ENCODE measurements around the gene MED25.

MED25 gene

GRCh38 chr19:49817964-49818648 lies at the start of gene MED25:
Gene MED25, plus strand, starts transcription at chr19:49818289. Its CDS starts 53 bp downstream, at chr19:49818342.
- DNase-seq (ENCODE audit: low read depth in 3 of 3, low spot score in 1 of 3) = peak; percentile 65 to 79 (median 73)

GRCh38 chr19:49770529-49770928 lies 47.6 kb upstream of the MED25 start:
- DNase-seq (ENCODE audit: low read depth in 3 of 3, low spot score in 1 of 3) = no peak

- DNase-seq (ENCODE audit: low read depth in 3 of 3, low spot score in 1 of 3) = no peak
Observed at GRCh38 chr19:49771674-49772139, 46.4 kb upstream of the MED25 start.

- DNase-seq (ENCODE audit: low read depth in 3 of 3, low spot score in 1 of 3) = no peak
Observed at GRCh38 chr19:49772850-49773432, 45.1 kb upstream of the MED25 start.

GRCh38 chr19:49773663-49774350 lies 44.3 kb upstream of the MED25 start:
- DNase-seq (ENCODE audit: low read depth in 3 of 3, low spot score in 1 of 3) = no peak

GRCh38 chr19:49774969-49775368 lies 43.1 kb upstream of the MED25 start:
- no peak for DNase-seq (ENCODE audit: low read depth in 3 of 3, low spot score in 1 of 3)

- no peak for DNase-seq (ENCODE audit: low read depth in 3 of 3, low spot score in 1 of 3)
Observed at GRCh38 chr19:49775742-49776370, 42.2 kb upstream of the MED25 start.

GRCh38 chr19:49776371-49776764 lies 41.7 kb upstream of the MED25 start:
- DNase-seq (ENCODE audit: low read depth in 3 of 3, low spot score in 1 of 3) = no peak

- no peak for DNase-seq (ENCODE audit: low read depth in 3 of 3, low spot score in 1 of 3)
Observed at GRCh38 chr19:49779731-49780555, 38.1 kb upstream of the MED25 start.

- DNase-seq (ENCODE audit: low read depth in 3 of 3, low spot score in 1 of 3) = no peak
Observed at GRCh38 chr19:49780861-49781260, 37.2 kb upstream of the MED25 start.

GRCh38 chr19:49781394-49781793 lies 36.7 kb upstream of the MED25 start:
- no peak for DNase-seq (ENCODE audit: low read depth in 3 of 3, low spot score in 1 of 3)

GRCh38 chr19:49782515-49782914 lies 35.6 kb upstream of the MED25 start:
- DNase-seq (ENCODE audit: low read depth in 3 of 3, low spot score in 1 of 3) = no peak

- no peak for DNase-seq (ENCODE audit: low read depth in 3 of 3, low spot score in 1 of 3)
Observed at GRCh38 chr19:49786376-49786820, 31.7 kb upstream of the MED25 start.

GRCh38 chr19:49787746-49788145 lies 30.3 kb upstream of the MED25 start:
- no peak for DNase-seq (ENCODE audit: low read depth in 3 of 3, low spot score in 1 of 3)

- DNase-seq (ENCODE audit: low read depth in 3 of 3, low spot score in 1 of 3) = no peak
Observed at GRCh38 chr19:49788857-49789256, 29.2 kb upstream of the MED25 start.

GRCh38 chr19:49790866-49791265 lies 27.2 kb upstream of the MED25 start:
- DNase-seq (ENCODE audit: low read depth in 3 of 3, low spot score in 1 of 3) = no peak

- DNase-seq (ENCODE audit: low read depth in 3 of 3, low spot score in 1 of 3) = no peak
Observed at GRCh38 chr19:49791776-49792445, 26.2 kb upstream of the MED25 start.

- DNase-seq (ENCODE audit: low read depth in 3 of 3, low spot score in 1 of 3) = no peak
Observed at GRCh38 chr19:49792829-49793560, 25.1 kb upstream of the MED25 start.

- DNase-seq (ENCODE audit: low read depth in 3 of 3, low spot score in 1 of 3) = no peak
Observed at GRCh38 chr19:49793561-49793840, 24.6 kb upstream of the MED25 start.

- DNase-seq (ENCODE audit: low read depth in 3 of 3, low spot score in 1 of 3) = no peak
Observed at GRCh38 chr19:49795615-49796014, 22.5 kb upstream of the MED25 start.
